ENCODE measurements around the gene AMBRA1.
A peak's percentile ranks its signal among the peaks of the same experiment; 100 is the strongest.

The AMBRA1 gene

GRCh38 chr11:46351148-46351547 lies 242.7 kb downstream of the AMBRA1 start:
- DNase-seq (ENCODE audit: low read depth in 2 of 2): no peak

GRCh38 chr11:46350695-46351094 lies 243.1 kb downstream of the AMBRA1 start:
- DNase-seq (ENCODE audit: low read depth in 2 of 2): no peak

GRCh38 chr11:46348566-46349401 lies 245.0 kb downstream of the AMBRA1 start:
- DNase-seq (ENCODE audit: low read depth in 2 of 2): no peak

- no peak for DNase-seq (ENCODE audit: low read depth in 2 of 2)
Observed at GRCh38 chr11:46347637-46348311, 246.0 kb downstream of the AMBRA1 start.

GRCh38 chr11:46346886-46347636 lies 246.8 kb downstream of the AMBRA1 start, which contains the start of gene DGKZ:
DGKZ (plus strand) TSS chr11:46347463; CDS start chr11:46347660, 197 bp downstream.
- DNase-seq (ENCODE audit: low read depth in 2 of 2): peak; percentile 77 to 80
